ENCODE data around the gene PPP1R3A.

Gene PPP1R3A

DNA sequence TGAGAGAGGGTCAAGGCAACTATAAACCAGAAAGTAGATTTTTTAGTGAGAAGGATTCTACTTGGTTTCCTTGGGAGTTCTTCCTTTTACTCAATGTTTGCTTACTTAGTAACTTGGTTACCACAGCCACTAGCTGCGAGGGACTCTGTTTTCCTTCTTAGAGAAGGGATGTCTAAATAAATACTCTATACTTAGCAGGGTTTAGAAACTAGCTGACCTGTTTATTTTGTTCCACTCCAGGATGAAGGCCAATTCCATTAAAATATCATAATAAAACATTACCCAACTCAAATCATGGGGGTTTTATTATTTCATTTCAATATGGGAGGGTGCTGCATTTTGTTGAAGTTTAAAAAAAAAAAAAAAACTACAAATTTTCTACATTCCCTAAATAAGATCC is 87.3 kb downstream of the PPP1R3A start:
- Histone ChIP-seq H4K20me1 (ENCODE audit: insufficient read depth, low read length) (no peaks in the 10 kb centered on the region), H3K27ac (ENCODE audit: low read depth, low read length, poor library complexity, severe bottlenecking) (no peak overlapping the region), H3K27me3 (ENCODE audit: insufficient read depth, low read length) (no peaks in the 10 kb centered on the region), H3K4me2 (ENCODE audit: low read length) (no peak overlapping the region), H3K9ac (ENCODE audit: low read length) (no peak overlapping the region), H3K9me3 (ENCODE audit: low read length) (no peaks in the 10 kb centered on the region), H2AFZ (ENCODE audit: low read length) (no peak overlapping the region), H3K9me2 (ENCODE audit: low read depth, low read length) (no peaks in the 10 kb centered on the region), H3K4me3 (ENCODE audit: low read depth, low read length, poor library complexity, severe bottlenecking) (no peak overlapping the region), H3K79me2 (ENCODE audit: insufficient read depth, low read length) (no peaks in the 10 kb centered on the region), H3K36me3 (ENCODE audit: insufficient read depth, low read length) (no peaks in the 10 kb centered on the region), H3F3A (ENCODE audit: insufficient read depth, low read length) (no peaks in the 10 kb centered on the region), H3K4me1 (ENCODE audit: insufficient read depth, low read length, severe bottlenecking) (no peaks in the 10 kb centered on the region)
- TF ChIP-seq, protein P1, sequence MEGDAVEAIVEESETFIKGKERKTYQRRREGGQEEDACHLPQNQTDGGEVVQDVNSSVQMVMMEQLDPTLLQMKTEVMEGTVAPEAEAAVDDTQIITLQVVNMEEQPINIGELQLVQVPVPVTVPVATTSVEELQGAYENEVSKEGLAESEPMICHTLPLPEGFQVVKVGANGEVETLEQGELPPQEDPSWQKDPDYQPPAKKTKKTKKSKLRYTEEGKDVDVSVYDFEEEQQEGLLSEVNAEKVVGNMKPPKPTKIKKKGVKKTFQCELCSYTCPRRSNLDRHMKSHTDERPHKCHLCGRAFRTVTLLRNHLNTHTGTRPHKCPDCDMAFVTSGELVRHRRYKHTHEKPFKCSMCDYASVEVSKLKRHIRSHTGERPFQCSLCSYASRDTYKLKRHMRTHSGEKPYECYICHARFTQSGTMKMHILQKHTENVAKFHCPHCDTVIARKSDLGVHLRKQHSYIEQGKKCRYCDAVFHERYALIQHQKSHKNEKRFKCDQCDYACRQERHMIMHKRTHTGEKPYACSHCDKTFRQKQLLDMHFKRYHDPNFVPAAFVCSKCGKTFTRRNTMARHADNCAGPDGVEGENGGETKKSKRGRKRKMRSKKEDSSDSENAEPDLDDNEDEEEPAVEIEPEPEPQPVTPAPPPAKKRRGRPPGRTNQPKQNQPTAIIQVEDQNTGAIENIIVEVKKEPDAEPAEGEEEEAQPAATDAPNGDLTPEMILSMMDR (IDR thresholded peaks at IDR 0.05; ENCODE audit: low read length): no peak
- TF ChIP-seq EZH2 (IDR thresholded peaks at IDR 0.05; ENCODE audit: borderline replicate concordance, low read length): no peak

DNA sequence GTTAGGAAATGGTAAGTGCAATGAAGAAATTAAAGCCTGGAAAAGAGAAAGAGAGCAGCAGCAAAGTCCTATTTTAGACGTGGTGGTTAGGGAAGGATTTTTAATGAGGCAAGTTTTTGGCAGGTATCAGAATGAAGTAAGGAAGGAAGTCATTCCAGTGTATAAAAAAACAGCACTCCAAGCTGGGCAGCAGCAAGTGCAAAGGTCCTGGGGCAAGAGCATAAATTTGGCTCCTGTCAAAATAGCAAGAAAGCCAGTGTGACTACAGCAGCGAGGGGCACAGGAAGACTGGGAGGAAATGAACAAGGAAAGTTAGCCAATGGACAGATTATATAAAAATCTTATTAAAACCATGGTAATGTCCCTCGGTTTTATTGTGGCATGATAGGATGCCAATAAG is 90.2 kb downstream of the PPP1R3A start:
- Histone ChIP-seq H3K4me2 (ENCODE audit: low read length) (no peak overlapping the region), H3K9me2 (ENCODE audit: low read depth, low read length) (no peaks in the 10 kb centered on the region), H3K27me3 (ENCODE audit: insufficient read depth, low read length) (no peaks in the 10 kb centered on the region)

More for the DNA sequence above, 90.2 kb downstream of the PPP1R3A start:
- no peak overlapping the region for H3K27ac ChIP-seq (ENCODE audit: low read depth, low read length, poor library complexity, severe bottlenecking)
- no peaks in the 10 kb centered on the region for H3F3A ChIP-seq (ENCODE audit: insufficient read depth, low read length)
- no peaks in the 10 kb centered on the region for H3K9me3 ChIP-seq (ENCODE audit: low read length)
- H2AFZ ChIP-seq (ENCODE audit: low read length): no peak overlapping the region
- H3K36me3 ChIP-seq (ENCODE audit: insufficient read depth, low read length): no peaks in the 10 kb centered on the region
- H4K20me1 ChIP-seq (ENCODE audit: insufficient read depth, low read length): no peaks in the 10 kb centered on the region
- H3K79me2 ChIP-seq (ENCODE audit: insufficient read depth, low read length): no peaks in the 10 kb centered on the region
- no peak overlapping the region for H3K9ac ChIP-seq (ENCODE audit: low read length)
- H3K4me1 ChIP-seq (ENCODE audit: insufficient read depth, low read length, severe bottlenecking): no peaks in the 10 kb centered on the region
- no peak overlapping the region for H3K4me3 ChIP-seq (ENCODE audit: low read depth, low read length, poor library complexity, severe bottlenecking)
- TF ChIP-seq EZH2 (IDR thresholded peaks at IDR 0.05; ENCODE audit: borderline replicate concordance, low read length): no peak
- TF ChIP-seq, protein P1 (IDR thresholded peaks at IDR 0.05; ENCODE audit: low read length): no peak

Measured in OCI-LY1 (cell line).